ENCODE results near the gene RNF5.
"Not testable (repeated sequence)": the region's sequence is repeated elsewhere in the genome, so short reads cannot be mapped to it uniquely, and the experiment has no call there.

RNF5 gene

DNA sequence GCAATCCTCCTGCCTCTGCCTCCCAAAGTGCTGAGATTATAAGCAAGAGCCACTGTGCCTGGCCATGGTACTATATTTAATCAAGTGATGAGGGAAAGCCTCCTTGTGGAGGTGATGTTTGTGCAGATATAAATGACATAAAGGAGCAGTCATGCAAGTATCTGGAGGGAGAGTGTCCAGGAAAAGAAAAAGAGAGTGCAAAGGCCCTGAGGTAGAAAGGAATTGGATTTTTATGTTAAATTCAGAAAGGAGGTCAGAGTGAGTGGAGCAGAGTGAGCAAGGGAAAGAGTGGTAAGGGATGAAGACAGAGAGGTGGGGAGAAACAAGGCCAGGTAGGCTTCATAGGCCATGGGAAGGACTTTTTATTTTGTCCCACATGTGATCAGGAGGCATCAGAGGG, 40.8 kb upstream of the RNF5 start:
- TF ChIP-seq, protein P1, sequence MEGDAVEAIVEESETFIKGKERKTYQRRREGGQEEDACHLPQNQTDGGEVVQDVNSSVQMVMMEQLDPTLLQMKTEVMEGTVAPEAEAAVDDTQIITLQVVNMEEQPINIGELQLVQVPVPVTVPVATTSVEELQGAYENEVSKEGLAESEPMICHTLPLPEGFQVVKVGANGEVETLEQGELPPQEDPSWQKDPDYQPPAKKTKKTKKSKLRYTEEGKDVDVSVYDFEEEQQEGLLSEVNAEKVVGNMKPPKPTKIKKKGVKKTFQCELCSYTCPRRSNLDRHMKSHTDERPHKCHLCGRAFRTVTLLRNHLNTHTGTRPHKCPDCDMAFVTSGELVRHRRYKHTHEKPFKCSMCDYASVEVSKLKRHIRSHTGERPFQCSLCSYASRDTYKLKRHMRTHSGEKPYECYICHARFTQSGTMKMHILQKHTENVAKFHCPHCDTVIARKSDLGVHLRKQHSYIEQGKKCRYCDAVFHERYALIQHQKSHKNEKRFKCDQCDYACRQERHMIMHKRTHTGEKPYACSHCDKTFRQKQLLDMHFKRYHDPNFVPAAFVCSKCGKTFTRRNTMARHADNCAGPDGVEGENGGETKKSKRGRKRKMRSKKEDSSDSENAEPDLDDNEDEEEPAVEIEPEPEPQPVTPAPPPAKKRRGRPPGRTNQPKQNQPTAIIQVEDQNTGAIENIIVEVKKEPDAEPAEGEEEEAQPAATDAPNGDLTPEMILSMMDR (IDR thresholded peaks at IDR 0.05), result no peak
- DNase-seq (ENCODE audit: low spot score), result no peak
- H3K4me3 ChIP-seq, result no peak overlapping the region

GRCh38 chr6:32139590-32139989, 38.6 kb upstream of the RNF5 start:
- H3K27ac ChIP-seq, result no peak overlapping the region
- no peak for DNase-seq (ENCODE audit: low spot score)
- TF ChIP-seq, protein P1 (IDR thresholded peaks at IDR 0.05), result no peak
- no peak overlapping the region for H3K4me3 ChIP-seq

More for the DNA sequence above, 40.8 kb upstream of the RNF5 start:
- H3K27ac ChIP-seq, result no peak overlapping the region

DNA sequence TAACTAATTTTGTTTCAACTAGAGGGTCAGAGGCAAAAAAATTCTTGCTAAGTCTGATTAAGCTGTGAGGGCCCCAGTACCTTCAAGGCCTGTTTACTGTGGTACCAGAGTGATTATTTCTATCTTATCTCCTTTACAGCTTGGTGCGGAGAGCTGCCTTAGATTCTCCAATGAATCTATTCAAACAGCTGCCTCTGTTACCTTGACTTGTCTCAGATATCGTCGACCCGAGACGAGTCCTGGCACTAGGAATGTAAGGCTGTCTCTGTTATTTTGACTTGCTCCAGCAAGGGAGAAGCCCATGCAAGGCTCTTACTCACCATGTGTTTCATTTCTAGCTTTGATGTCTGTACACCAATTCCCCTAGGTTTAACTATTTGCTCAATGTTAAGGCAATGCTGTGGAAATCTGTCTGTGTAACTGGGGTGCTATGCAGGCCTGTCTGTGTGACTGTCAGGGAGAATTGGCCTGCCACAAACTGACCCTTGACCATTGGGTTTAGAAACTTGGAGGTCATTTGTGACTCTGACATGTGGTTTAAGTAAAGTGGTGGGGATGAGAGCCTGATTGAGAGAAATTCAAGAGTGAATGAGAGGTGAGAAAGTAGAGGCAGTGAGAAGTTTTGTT, 37.7 kb upstream of the RNF5 start:
- no peak for DNase-seq (ENCODE audit: low spot score)
- TF ChIP-seq, protein P1 (IDR thresholded peaks at IDR 0.05), result no peak
- H3K4me3 ChIP-seq, result no peak overlapping the region
- H3K27ac ChIP-seq, result no peak overlapping the region

GRCh38 chr6:32144238-32144637, 34.0 kb upstream of the RNF5 start:
- not testable (repeated sequence) for H3K27ac ChIP-seq; DNase-seq (ENCODE audit: low spot score); H3K4me3 ChIP-seq

- TF ChIP-seq, protein P1 (IDR thresholded peaks at IDR 0.05), result no peak
- Histone ChIP-seq H3K27ac (no peak overlapping the region), H3K4me3 (no peak overlapping the region)
- no peak for DNase-seq (ENCODE audit: low spot score)
Observed at GRCh38 chr6:32146287-32146686, 31.9 kb upstream of the RNF5 start.

DNA sequence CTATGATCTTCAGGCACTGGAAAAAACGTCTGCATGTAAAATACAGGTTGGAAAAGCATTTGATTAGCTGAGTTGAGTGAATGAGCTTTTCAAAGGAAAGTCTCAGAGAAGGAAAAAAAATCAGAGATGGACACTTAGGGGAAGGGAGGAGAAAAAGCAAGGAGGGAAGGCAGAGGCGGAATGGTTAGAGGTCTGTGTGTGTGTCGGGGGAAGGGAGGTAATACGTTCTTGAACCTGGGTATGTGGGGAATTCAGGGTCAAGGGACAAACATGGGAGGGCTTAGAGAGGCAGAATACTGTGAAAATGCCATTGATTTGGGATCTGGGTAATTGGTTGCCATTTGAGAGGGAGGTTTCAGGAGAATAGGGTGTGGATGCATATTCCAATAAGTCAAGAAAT, 31.5 kb upstream of the RNF5 start:
- no peak for DNase-seq (ENCODE audit: low spot score)
- TF ChIP-seq, protein P1 (IDR thresholded peaks at IDR 0.05), result no peak
- no peak overlapping the region for H3K4me3 ChIP-seq
- H3K27ac ChIP-seq, result no peak overlapping the region

DNA sequence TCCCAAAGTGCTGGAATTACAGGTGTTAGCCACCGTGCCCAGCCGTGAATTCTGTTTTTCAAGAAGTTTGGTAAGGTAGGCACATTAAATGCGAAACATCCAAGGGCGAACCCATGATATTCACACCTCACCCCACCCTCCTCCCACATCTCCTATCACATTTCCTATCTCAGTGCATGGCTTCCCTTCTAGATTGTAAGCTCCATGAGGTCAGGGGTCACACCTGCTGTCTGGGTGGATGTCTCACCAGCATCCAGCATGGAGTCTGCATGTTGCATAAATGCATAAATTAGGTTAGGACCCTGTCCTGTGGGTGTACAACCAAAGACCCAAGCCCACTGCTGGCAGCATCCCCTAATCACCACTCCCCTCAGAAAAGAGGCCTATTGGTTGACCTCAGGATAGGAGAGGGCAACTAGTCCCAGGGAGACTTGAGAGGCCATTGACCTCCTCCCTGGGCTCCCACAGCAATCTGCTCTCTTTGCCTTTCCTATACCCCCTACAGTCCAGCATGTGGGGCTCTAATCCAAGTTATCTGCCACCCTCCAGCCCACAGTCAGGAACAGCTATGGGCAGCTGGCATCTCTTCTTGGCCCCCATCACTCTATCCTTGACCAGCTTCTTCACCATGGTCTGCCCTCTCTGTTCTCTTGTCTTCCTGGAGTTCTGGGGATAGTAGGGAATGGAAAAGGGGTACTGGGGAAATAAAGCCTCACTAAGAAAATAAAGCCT, 30.6 kb upstream of the RNF5 start:
- TF ChIP-seq, protein P1 (IDR thresholded peaks at IDR 0.05), result no peak
- H3K27ac ChIP-seq, result no peak overlapping the region
- no peak overlapping the region for H3K4me3 ChIP-seq
- no peak for DNase-seq (ENCODE audit: low spot score)
